Eye (tissue), 1 donor: ENCODE data around the gene DDA1.
"Not testable (repeated sequence)": the region's sequence is repeated elsewhere in the genome, so short reads cannot be mapped to it uniquely, and the experiment has no call there.

Experiments used
- DNase-seq: peaks from one replicate; pipeline ENCODE4 v3.0.0-alpha.2; 2015

Gene DDA1

DNA sequence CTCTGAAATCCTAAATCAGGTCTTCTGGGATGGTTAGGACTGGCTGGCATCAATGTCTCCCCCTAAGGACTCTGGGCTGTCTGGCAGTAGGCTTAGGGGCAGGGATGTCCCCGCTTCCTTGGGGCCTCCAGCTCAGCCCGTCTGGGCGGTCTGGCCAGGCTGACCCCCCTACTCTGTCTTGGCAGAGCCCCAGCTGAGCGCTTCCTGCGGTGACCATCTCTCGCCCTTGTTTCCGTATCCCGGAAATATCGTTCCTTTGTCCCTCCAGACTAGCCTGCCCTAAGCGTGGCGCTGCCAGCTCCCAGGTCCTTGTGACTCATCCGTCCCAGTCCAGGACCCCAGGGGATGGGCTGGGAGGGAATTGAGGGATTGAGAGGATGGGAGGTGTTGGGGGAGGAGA lies 39.3 kb downstream of the DDA1 start:
- DNase-seq: peak; percentile 57

- DNase-seq: no peak
Measured at GRCh38 chr19:17351815-17352435, 42.6 kb downstream of the DDA1 start.

DNA sequence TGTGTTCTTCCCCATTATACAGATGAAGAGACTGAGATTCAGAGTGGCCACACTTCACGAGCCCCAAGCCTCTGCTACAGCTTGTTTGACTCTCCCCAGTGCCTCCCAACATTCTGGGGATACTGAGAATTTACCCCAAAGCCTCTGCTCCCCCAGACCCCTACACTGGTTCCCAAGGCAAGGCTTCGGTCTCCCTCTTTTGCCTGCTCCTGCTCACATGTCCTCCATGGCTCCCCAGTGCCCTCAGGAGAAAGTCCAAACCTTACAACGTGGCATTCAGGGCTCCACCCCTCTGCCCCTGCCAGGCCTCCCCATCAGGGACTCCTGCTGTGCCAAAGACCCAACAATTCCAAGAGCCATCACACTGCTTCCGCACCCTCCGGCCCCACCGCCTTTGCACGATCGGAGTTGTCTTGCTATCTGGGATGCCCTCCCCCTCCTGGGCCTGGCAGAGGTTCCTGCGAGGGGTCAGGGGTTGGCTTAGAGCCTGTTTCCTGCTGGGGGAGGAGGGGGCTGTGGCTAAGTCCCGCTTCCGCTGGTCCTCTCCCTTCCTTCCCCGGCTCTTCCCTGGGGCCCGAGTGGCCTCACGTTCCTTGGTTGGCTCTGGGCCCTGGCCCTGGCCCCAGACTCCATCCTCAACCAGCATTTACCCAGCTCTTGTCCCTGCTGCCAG lies 43.4 kb downstream of the DDA1 start:
- no peak for DNase-seq

GRCh38 chr19:17353386-17353785 lies 44.0 kb downstream of the DDA1 start:
- no peak for DNase-seq

GRCh38 chr19:17357078-17357666 lies 47.8 kb downstream of the DDA1 start:
- no peak for DNase-seq

GRCh38 chr19:17357724-17358123 lies 48.4 kb downstream of the DDA1 start:
- no peak for DNase-seq

DNA sequence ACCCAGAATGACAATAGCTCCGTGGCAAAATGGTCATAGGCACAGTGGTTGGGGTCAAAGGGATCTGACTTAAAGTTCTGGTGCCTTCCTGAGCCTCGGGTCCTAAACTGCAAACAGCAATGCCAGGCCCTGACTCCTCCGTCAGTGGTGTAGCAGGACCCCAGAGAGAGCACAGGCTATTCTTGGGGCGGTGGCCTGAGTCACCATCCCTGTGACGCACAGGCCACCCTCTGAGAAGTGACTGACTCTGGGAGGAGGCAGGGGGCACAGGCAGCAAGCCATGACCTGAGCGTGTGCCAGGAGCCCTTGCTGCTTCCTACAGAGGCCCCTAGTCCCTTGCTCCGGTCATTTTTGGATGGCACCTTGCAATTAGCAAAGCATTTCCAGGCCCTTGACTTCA lies 49.0 kb downstream of the DDA1 start:
- DNase-seq: no peak

DNA sequence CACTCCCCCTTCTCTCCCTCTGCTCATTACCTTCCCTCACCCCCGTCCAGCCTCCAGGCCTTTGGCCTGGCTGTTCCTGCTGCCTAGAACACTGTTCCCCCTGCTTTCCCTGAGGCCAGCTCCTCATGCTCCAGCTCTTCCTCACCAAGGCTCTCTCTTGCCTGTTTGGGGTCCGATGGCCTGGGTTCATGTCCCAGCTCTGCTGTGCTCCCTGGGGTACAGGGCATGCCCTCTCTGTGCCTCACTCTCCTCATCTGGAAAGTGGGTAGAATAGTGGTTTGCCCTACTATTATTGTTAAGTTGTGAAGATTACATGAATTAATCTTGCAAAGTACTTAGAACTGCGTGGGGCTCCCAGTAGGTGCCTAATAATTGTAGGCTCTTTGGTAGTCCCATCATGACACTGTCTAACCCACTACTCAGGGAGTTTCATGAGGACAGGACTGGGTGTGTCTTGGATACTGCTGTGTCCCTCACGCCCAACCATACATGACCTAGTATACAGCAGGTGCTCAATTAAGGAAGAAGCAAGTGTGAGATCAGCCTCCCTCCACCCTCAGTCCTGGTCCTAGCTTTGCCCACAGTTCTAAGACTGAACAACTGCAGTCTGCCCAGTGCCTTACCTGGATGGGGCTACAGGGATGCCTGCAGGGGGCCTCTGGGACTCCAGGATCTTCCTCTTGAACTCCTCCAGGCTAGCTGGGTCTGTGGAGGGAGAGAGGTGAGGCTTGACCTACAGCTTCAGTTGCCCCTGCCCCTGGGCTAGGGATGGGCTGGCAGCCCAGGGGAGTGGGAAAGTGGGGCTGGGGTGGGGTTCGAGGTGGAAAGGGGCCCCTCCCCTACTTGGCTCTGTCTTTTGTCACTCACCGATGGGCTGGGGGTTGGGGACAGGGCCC lies 50.8 kb downstream of the DDA1 start:
- no peak for DNase-seq

DNA sequence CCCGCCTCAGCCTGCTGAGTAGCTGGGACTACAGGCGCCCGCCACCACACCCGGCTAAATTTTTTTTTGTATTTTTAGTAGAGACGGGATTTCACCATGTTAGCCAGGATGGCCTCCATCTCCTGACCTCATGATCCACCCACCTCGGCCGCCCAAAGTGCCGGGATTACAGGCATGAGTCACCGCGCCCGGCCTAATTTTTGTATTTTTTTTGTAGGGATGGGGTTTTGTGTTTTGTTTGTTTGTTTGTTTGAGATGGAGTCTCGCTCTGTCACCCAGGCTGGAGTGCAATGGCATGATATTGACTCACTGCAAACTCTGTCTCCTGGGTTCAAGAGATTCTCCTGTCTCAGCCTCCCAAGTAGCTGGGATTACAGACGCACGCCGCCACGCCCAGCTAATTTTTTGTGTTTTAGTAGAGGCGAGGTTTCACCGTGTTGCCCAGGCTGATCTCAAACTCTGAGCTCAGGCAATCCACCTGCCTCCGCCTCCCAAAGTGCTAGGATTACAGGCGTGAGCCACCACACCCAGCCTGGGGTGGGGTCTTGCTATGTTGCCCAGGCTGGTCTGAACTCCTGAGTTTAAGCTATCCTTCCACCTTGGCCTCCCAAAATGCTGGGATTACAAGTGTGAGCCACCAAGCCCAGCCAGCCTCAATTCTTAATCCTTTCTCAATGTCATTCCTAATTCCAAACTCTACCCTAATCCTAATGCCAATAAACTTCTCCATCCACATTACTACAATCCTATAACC lies 54.7 kb downstream of the DDA1 start:
- DNase-seq: not testable (repeated sequence)

- DNase-seq: no peak
Measured at GRCh38 chr19:17365361-17365760, 56.0 kb downstream of the DDA1 start.

DNA sequence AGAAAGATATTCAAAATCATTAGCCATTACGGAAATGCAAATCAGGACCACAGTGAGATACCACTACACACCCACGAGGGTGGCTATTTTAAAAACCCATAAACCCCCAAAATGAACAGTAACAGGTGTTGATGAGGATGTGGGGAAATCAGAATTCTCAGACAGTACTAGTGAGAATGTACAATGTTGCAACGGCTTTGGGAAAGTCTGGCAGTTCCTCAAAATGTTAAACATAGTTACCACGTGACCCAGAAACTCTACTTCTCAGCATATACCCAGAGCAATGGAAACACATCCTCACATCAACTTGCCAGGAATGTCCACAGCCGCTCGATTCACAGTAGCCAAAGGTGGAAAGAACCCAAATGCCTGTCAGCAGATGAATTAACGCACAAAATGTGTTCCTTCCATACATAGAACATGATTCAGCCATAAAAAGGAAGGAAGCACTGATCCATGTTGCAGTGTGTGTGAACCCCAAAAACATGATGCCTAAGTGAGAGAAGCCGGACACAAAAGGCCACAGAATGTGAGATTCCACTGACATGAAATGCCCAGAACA lies 60.7 kb downstream of the DDA1 start:
- DNase-seq: no peak
